Fibroblast of mammary gland (primary cell): Measurements from ENCODE around the gene FBXL17.

Experiments used
- DNase-seq: peaks from one replicate; pipeline ENCODE4 v3.0.0-alpha.2; 2010; ENCODE audit warnings: low read depth
- H3K4me3 ChIP-seq: 2 replicates; pipeline ENCODE4 v1.5.1; 2011; ENCODE audit warnings: low read depth, mild to moderate bottlenecking, low read length, moderate library complexity; ENCODE audit not compliant: control insufficient read depth
- CTCF ChIP-seq: conservative IDR thresholded peaks from 2 replicates; pipeline ENCODE4 v1.5.1; 2011; ENCODE audit warnings: low read depth, low read length, inconsistent platforms; ENCODE audit not compliant: control insufficient read depth, insufficient read depth

FBXL17 gene

GRCh38 chr5:108321341-108321740 lies 60.6 kb downstream of the FBXL17 start:
- DNase-seq, result no peak
- no peak for TF ChIP-seq CTCF
- no peak overlapping the region for H3K4me3 ChIP-seq

- TF ChIP-seq CTCF, result no peak
- no peak overlapping the region for H3K4me3 ChIP-seq
- no peak for DNase-seq
Observed at GRCh38 chr5:108320231-108320630, 61.7 kb downstream of the FBXL17 start.

- H3K4me3 ChIP-seq, result no peak overlapping the region
- no peak for TF ChIP-seq CTCF
- no peak for DNase-seq
Observed at GRCh38 chr5:108315829-108316228, 66.1 kb downstream of the FBXL17 start.

GRCh38 chr5:108312258-108312657 lies 69.6 kb downstream of the FBXL17 start:
- no peak for TF ChIP-seq CTCF
- no peak for DNase-seq
- no peak overlapping the region for H3K4me3 ChIP-seq

- no peak for TF ChIP-seq CTCF
- no peak overlapping the region for H3K4me3 ChIP-seq
- no peak for DNase-seq
Observed at GRCh38 chr5:108311682-108312081, 70.2 kb downstream of the FBXL17 start.

GRCh38 chr5:108303611-108304010 lies 78.3 kb downstream of the FBXL17 start:
- no peak overlapping the region for H3K4me3 ChIP-seq
- TF ChIP-seq CTCF, result no peak
- no peak for DNase-seq

GRCh38 chr5:108303086-108303485 lies 78.8 kb downstream of the FBXL17 start:
- no peak for TF ChIP-seq CTCF

More at GRCh38 chr5:108303086-108303485, 78.8 kb downstream of the FBXL17 start:
- DNase-seq, result no peak
- H3K4me3 ChIP-seq, result no peak overlapping the region
